ENCODE data around the gene ADAMTSL1. TPM values are rescaled to one million over a fixed set of nuclear protein-coding genes. Genes with fewer than 3 reads are reported as not detected.

The ADAMTSL1 gene
- total and polyA plus RNA-seq, 2 of the 8 experiments (the other 6 are each of a cell fraction or from before 2014, with no cell fraction given) = 0.84 to 1.1 TPM

DNA sequence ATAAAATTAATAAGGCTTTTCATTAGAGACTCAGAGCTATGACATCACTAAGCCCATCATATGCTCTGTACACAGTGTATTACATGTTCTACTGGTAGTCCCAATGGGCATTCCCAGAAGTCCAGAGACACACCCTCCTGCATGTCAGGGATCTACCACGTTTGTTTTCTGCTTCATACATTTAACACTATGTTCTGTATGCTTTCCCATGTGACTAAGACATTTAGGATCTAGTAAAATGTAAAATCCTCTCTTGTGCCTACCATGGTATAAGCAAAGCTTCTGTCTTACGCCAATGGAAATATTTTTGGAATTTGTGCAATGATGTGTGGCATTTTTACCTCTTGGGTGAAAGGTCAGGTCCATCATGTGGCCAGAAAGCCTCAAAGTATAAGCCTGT is 192.4 kb downstream of the ADAMTSL1 start:
- Histone ChIP-seq H3K4ac (replicated peaks; ENCODE audit: insufficient read length, low read depth, low read length) (no peak overlapping the region), H3K79me2 (ENCODE audit: control insufficient read depth in 1 of 2, insufficient read depth in 2 of 2, low read length in 2 of 2) (no peaks in the 10 kb centered on the region), H3K9ac (replicated peaks in 1 of 4; ENCODE audit: extremely low read depth in 1 of 4, low read depth in 3 of 4, low read length in 3 of 4) (no peak overlapping the region), H2AK5ac (ENCODE audit: low read depth, low read length) (no peak overlapping the region), H2BK120ac (replicated peaks; ENCODE audit: low read depth, low read length) (no peak overlapping the region), H3K9me3 (ENCODE audit: insufficient read depth in 2 of 2, low read depth in 1 of 2, low read length in 1 of 2) (no peaks in the 10 kb centered on the region), H3K79me1 (ENCODE audit: low read depth, low read length) (no peaks in the 10 kb centered on the region), H2BK5ac (ENCODE audit: low read depth, low read length) (no peak overlapping the region), H3K4me1 (replicated peaks in 1 of 4; ENCODE audit: control insufficient read depth in 3 of 4, insufficient read depth in 4 of 4, low read length in 3 of 4) (peaks cover 0 to 5% (median 0%) of the 10 kb centered on the region in 4 experiments; a peak in 1 of 7 replicates), H3K4me2 (ENCODE audit: insufficient read depth in 1 of 2, low read depth in 2 of 2, low read length in 2 of 2) (no peak overlapping the region), H4K8ac (ENCODE audit: extremely low read depth, insufficient read depth, low read length) (no peak overlapping the region), H3K27me3 (replicated peaks in 1 of 4; ENCODE audit: control insufficient read depth in 3 of 4, extremely low read depth in 1 of 4, insufficient read depth in 3 of 4, low read length in 3 of 4) (no peaks in the 10 kb centered on the region), H4K5ac (ENCODE audit: insufficient read length, low read depth, low read length) (no peak overlapping the region), H3K23ac (ENCODE audit: insufficient read length) (no peak overlapping the region), H4K20me1 (replicated peaks in 1 of 2; ENCODE audit: control insufficient read depth in 1 of 2, insufficient read depth in 2 of 2, low read length in 2 of 2) (no peaks in the 10 kb centered on the region), H3K14ac (ENCODE audit: insufficient read length) (no peak overlapping the region), H2BK15ac (ENCODE audit: low read length) (no peak overlapping the region), H3K18ac (ENCODE audit: extremely low read depth, low read length) (no peak overlapping the region), H2BK12ac (ENCODE audit: low read depth, low read length) (no peak overlapping the region), H3K36me3 (ENCODE audit: control insufficient read depth in 2 of 4, insufficient read depth in 4 of 4, low read length in 3 of 4) (no peaks in the 10 kb centered on the region), H3K56ac (replicated peaks; ENCODE audit: insufficient read length, low read depth, low read length) (no peak overlapping the region), H2BK20ac (ENCODE audit: low read length) (no peak overlapping the region), H3K4me3 (ENCODE audit: extremely low read depth in 1 of 4, insufficient read depth in 2 of 4, low read depth in 3 of 4, low read length in 4 of 4) (no peak overlapping the region), H4K91ac (replicated peaks; ENCODE audit: insufficient read length, low read length) (no peak overlapping the region), H3K23me2 (ENCODE audit: low read depth, low read length) (no peaks in the 10 kb centered on the region), H2AFZ (ENCODE audit: low read length) (no peak overlapping the region), H3K27ac (ENCODE audit: low read depth, low read length) (no peak overlapping the region)
- no peak for FAIRE-seq
- no peak for DNase-seq (ENCODE audit: low read depth in 1 of 2, low spot score in 2 of 2)
- WGBS, 2 experiments (ENCODE audit: extremely low coverage in 1 of 2, insufficient coverage in 1 of 2, insufficient read length in 1 of 2, insufficient replicate concordance in 2 of 2, low coverage in 1 of 2, low lambda C conversion rate in 2 of 2, missing lambda C conversion rate in 1 of 2) = 82% methylated on average over 2 of the region's 2 CpGs; no CpG with 5 or more reads in 1 of the 2 experiments
- CTCF ChIA-PET (ENCODE audit: partially characterized antibody) = interaction anchor here (1.0 to 1.3 kb wide), 2 partner anchors 11 to 173 kb away, joined by 3 to 4 read pairs; no protein-coding TSS in a partner anchor
- POLR2A ChIA-PET (ENCODE audit: partially characterized antibody) = interaction anchor here (0.6 kb wide), 1 partner anchor 28 kb away, joined by 3 read pairs; no protein-coding TSS in a partner anchor
- TF ChIP-seq TBP (IDR thresholded peaks at IDR 0.05; ENCODE audit: low read depth, low read length) = no peak
- no peak for TF ChIP-seq SUZ12 (IDR thresholded peaks at IDR 0.05; ENCODE audit: low read length)
- TF ChIP-seq, protein P1, sequence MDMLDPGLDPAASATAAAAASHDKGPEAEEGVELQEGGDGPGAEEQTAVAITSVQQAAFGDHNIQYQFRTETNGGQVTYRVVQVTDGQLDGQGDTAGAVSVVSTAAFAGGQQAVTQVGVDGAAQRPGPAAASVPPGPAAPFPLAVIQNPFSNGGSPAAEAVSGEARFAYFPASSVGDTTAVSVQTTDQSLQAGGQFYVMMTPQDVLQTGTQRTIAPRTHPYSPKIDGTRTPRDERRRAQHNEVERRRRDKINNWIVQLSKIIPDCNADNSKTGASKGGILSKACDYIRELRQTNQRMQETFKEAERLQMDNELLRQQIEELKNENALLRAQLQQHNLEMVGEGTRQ (IDR thresholded peaks at IDR 0.05; ENCODE audit: low read length) = no peak
- TF ChIP-seq BCL11A (IDR thresholded peaks at IDR 0.05; ENCODE audit: low read depth in 2 of 2, low read length in 2 of 2) = no peak
- TF ChIP-seq MAFK (IDR thresholded peaks at IDR 0.05; ENCODE audit: low read depth, low read length) = no peak
- TF ChIP-seq CHD2 (IDR thresholded peaks at IDR 0.05; ENCODE audit: low read length) = no peak
- TF ChIP-seq HDAC6 (IDR thresholded peaks at IDR 0.05; ENCODE audit: low read depth, low read length) = no peak
- TF ChIP-seq NANOG (IDR thresholded peaks at IDR 0.05; ENCODE audit: insufficient read depth, low read depth, low read length, poor library complexity, severe bottlenecking) = no peak
- no peak for TF ChIP-seq SP4 (IDR thresholded peaks at IDR 0.05; ENCODE audit: low read length)
- TF ChIP-seq YY1 (IDR thresholded peaks at IDR 0.05; ENCODE audit: low read depth, low read length) = no peak
- TF ChIP-seq EP300 (IDR thresholded peaks at IDR 0.05; ENCODE audit: borderline replicate concordance in 1 of 2, low read depth in 2 of 2, low read length in 2 of 2) = no peak
- TF ChIP-seq ASH2L (IDR thresholded peaks at IDR 0.05; ENCODE audit: low read length) = no peak
- TF ChIP-seq POU5F1 (IDR thresholded peaks at IDR 0.05; ENCODE audit: low read depth, low read length) = no peak
- TF ChIP-seq TAF1 (IDR thresholded peaks at IDR 0.05; ENCODE audit: low read depth, low read length) = no peak

Measured in H1 (cell line).